NCI-H2029 (cell line): ENCODE results near the gene GPR31.
"Not testable (repeated sequence)": the region's sequence is repeated elsewhere in the genome, so short reads cannot be mapped to it uniquely, and the experiment has no call there.

ENCODE experiments used
- DNase-seq: peaks from one replicate; lab custom pipeline; 2025; lab: John Stamatoyannopoulos, UW

GPR31 gene

GRCh38 chr6:167167699-167168098 is 9.9 kb upstream of the GPR31 start:
- not testable (repeated sequence) for DNase-seq

GRCh38 chr6:167165858-167166471 is 8.2 kb upstream of the GPR31 start:
- no peak for DNase-seq

GRCh38 chr6:167164261-167164660 is 6.5 kb upstream of the GPR31 start:
- no peak for DNase-seq

GRCh38 chr6:167163476-167164011 is 5.8 kb upstream of the GPR31 start:
- no peak for DNase-seq

- DNase-seq, result no peak
Measured at GRCh38 chr6:167162591-167162990, 4.8 kb upstream of the GPR31 start.

- DNase-seq, result no peak
Measured at GRCh38 chr6:167161851-167162467, 4.2 kb upstream of the GPR31 start.

- DNase-seq, result no peak
Measured at GRCh38 chr6:167157414-167157813, 366 bp downstream of the GPR31 start.

- DNase-seq, result no peak
Measured at GRCh38 chr6:167154895-167155294, 2.9 kb downstream of the GPR31 start.

GRCh38 chr6:167154291-167154690 is 3.5 kb downstream of the GPR31 start:
- DNase-seq, result no peak

GRCh38 chr6:167153521-167153959 is 4.2 kb downstream of the GPR31 start:
- no peak for DNase-seq

GRCh38 chr6:167152862-167153261 is 4.9 kb downstream of the GPR31 start:
- DNase-seq, result no peak

GRCh38 chr6:167151648-167152047 is 6.1 kb downstream of the GPR31 start:
- no peak for DNase-seq

GRCh38 chr6:167150941-167151549 is 6.7 kb downstream of the GPR31 start:
- no peak for DNase-seq

- DNase-seq, result no peak
Measured at GRCh38 chr6:167148997-167149396, 8.8 kb downstream of the GPR31 start.

- no peak for DNase-seq
Measured at GRCh38 chr6:167148021-167148420, 9.8 kb downstream of the GPR31 start.

- no peak for DNase-seq
Measured at GRCh38 chr6:167146977-167147376, 10.8 kb downstream of the GPR31 start.

GRCh38 chr6:167146135-167146534 is 11.6 kb downstream of the GPR31 start:
- DNase-seq, result no peak

- no peak for DNase-seq
Measured at GRCh38 chr6:167145461-167145860, 12.3 kb downstream of the GPR31 start.

GRCh38 chr6:167143041-167143440 is 14.7 kb downstream of the GPR31 start:
- DNase-seq, result no peak

- DNase-seq, result no peak
Measured at GRCh38 chr6:167142433-167142761, 15.4 kb downstream of the GPR31 start.

- DNase-seq, result peak; percentile 45
Measured at GRCh38 chr6:167141667-167142432, 15.9 kb downstream of the GPR31 start.

GRCh38 chr6:167140589-167141474 is 16.9 kb downstream of the GPR31 start:
- no peak for DNase-seq
